Dedifferentiated amniotic fluid mesenchymal stem cell (primary cell): ENCODE data around the gene SLC6A6.

ENCODE experiments used
- DNase-seq: peaks from one replicate; pipeline ENCODE4 v3.0.0-alpha.2; 2016; ENCODE audit errors: extremely low spot score

Gene SLC6A6

GRCh38 chr3:14470461-14470860 lies 68.1 kb downstream of the SLC6A6 start:
- no peak for DNase-seq

GRCh38 chr3:14471016-14471415 lies 68.6 kb downstream of the SLC6A6 start:
- no peak for DNase-seq

GRCh38 chr3:14471690-14472089 lies 69.3 kb downstream of the SLC6A6 start:
- no peak for DNase-seq

GRCh38 chr3:14472471-14473351 lies 70.3 kb downstream of the SLC6A6 start:
- DNase-seq = peak; percentile 85

GRCh38 chr3:14473411-14473891 lies 71.0 kb downstream of the SLC6A6 start:
- DNase-seq = no peak

- no peak for DNase-seq
Observed at GRCh38 chr3:14474363-14475081, 72.1 kb downstream of the SLC6A6 start.

GRCh38 chr3:14475621-14476020 lies 73.2 kb downstream of the SLC6A6 start:
- no peak for DNase-seq

GRCh38 chr3:14476583-14477265 lies 74.3 kb downstream of the SLC6A6 start:
- DNase-seq = no peak

GRCh38 chr3:14477311-14477935 lies 75.0 kb downstream of the SLC6A6 start:
- no peak for DNase-seq

GRCh38 chr3:14478956-14479550 lies 76.6 kb downstream of the SLC6A6 start:
- no peak for DNase-seq

GRCh38 chr3:14479591-14479990 lies 77.2 kb downstream of the SLC6A6 start:
- DNase-seq = no peak

GRCh38 chr3:14480207-14481017 lies 78.0 kb downstream of the SLC6A6 start:
- no peak for DNase-seq

GRCh38 chr3:14481018-14481645 lies 78.7 kb downstream of the SLC6A6 start:
- DNase-seq = no peak

GRCh38 chr3:14481646-14482036 lies 79.2 kb downstream of the SLC6A6 start:
- no peak for DNase-seq

- DNase-seq = no peak
Observed at GRCh38 chr3:14482271-14482721, 79.9 kb downstream of the SLC6A6 start.

- no peak for DNase-seq
Observed at GRCh38 chr3:14483286-14483685, 80.9 kb downstream of the SLC6A6 start.

GRCh38 chr3:14484741-14485140 lies 82.3 kb downstream of the SLC6A6 start:
- no peak for DNase-seq

GRCh38 chr3:14485981-14486380 lies 83.6 kb downstream of the SLC6A6 start:
- DNase-seq = no peak

- no peak for DNase-seq
Observed at GRCh38 chr3:14486460-14486859, 84.1 kb downstream of the SLC6A6 start.

- DNase-seq = no peak
Observed at GRCh38 chr3:14487086-14487485, 84.7 kb downstream of the SLC6A6 start.
